AG09319 (cell line): ENCODE data around the gene PKN1.
A peak's percentile ranks its signal among the peaks of the same experiment; 100 is the strongest.

ENCODE experiments used
- DNase-seq: peaks from one replicate; pipeline ENCODE4 v3.0.0-alpha.2; 2010; ENCODE audit warnings: low read depth; ENCODE audit errors: extremely low read depth
- CTCF ChIP-seq: IDR thresholded peaks from 2 replicates; pipeline ENCODE4 v1.5.1; 2011; ENCODE audit warnings: low read depth, mild to moderate bottlenecking, inconsistent platforms, low read length, moderate library complexity

The PKN1 gene

GRCh38 chr19:14478113-14478545 is 45.0 kb downstream of the PKN1 start:
- no peak for TF ChIP-seq CTCF
- no peak for DNase-seq

- no peak for DNase-seq
- TF ChIP-seq CTCF = no peak
These were observed 46.3 kb downstream of the PKN1 start for GRCh38 chr19:14479309-14479974.

- DNase-seq = no peak
- peak; percentile 75 for TF ChIP-seq CTCF
These were observed 47.0 kb downstream of the PKN1 start for GRCh38 chr19:14479975-14480699.

- DNase-seq = no peak
- no peak for TF ChIP-seq CTCF
These were observed 47.6 kb downstream of the PKN1 start for GRCh38 chr19:14480700-14481079.

GRCh38 chr19:14482172-14482941 is 49.3 kb downstream of the PKN1 start:
- DNase-seq = no peak
- no peak for TF ChIP-seq CTCF

- no peak for DNase-seq
- no peak for TF ChIP-seq CTCF
These were observed 54.4 kb downstream of the PKN1 start for GRCh38 chr19:14487370-14488125.
